ENCODE measurements around the gene PDE5A.
"Not testable (repeated sequence)": the region's sequence is repeated elsewhere in the genome, so short reads cannot be mapped to it uniquely, and the experiment has no call there.

PDE5A gene

DNA sequence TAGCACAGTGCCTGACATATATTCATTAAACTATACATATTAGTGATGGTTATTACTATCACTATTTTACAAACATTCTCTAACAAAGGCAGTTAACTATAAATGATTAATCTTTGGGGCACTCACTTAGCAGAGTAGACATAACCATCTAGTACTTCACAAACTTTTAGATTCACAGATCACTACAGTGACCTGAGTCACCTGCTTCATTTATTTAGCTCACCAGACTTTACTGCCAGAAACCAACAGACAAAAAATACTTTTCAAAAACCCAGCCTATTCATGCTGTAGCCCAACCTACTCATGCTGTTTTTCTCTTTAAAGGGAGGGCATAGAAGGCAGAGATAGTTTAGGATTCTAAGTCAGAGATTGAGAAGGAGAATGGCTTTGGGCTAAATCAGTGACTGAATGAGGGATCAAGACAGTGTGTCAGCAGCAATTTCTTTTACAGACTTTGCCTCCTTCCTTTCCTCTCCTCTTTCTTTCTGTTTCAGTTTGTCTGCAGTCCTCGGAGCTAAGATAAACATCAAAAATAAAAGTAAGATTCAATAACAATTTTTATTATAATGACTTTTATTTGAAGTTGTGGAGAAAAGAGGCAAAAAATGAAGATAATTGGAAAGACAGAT, 34.7 kb upstream of the PDE5A start:
- H3K9ac ChIP-seq (ENCODE audit: low read depth in 1 of 2, low read length in 2 of 2), result no peak overlapping the region
- no peaks in the 10 kb centered on the region for H3K27me3 ChIP-seq (ENCODE audit: control insufficient read depth in 1 of 2, insufficient read depth in 2 of 2, low read length in 2 of 2)
- peaks cover 0 to 11% of the 10 kb centered on the region in 2 donors for H3K4me1 ChIP-seq (ENCODE audit: control insufficient read depth in 1 of 2, insufficient read depth in 2 of 2, low read length in 2 of 2)
- no peaks in the 10 kb centered on the region for H3K9me3 ChIP-seq (ENCODE audit: control insufficient read depth in 1 of 2, low read length in 2 of 2)
- H3K27ac ChIP-seq (ENCODE audit: low read depth, low read length), result no peak overlapping the region
- H3K36me3 ChIP-seq (ENCODE audit: control insufficient read depth in 1 of 2, insufficient read depth in 2 of 2, low read length in 2 of 2), result no peaks in the 10 kb centered on the region
- peak overlapping the region; percentile 12 to 28 for H3K4me3 ChIP-seq (ENCODE audit: low read depth in 1 of 2, low read length in 2 of 2)

- H3K36me3 ChIP-seq (ENCODE audit: control insufficient read depth in 1 of 2, insufficient read depth in 2 of 2, low read length in 2 of 2); H3K9ac ChIP-seq (ENCODE audit: low read depth in 1 of 2, low read length in 2 of 2); H3K4me3 ChIP-seq (ENCODE audit: low read depth in 1 of 2, low read length in 2 of 2); H3K9me3 ChIP-seq (ENCODE audit: control insufficient read depth in 1 of 2, low read length in 2 of 2); H3K27ac ChIP-seq (ENCODE audit: low read depth, low read length); H3K27me3 ChIP-seq (ENCODE audit: control insufficient read depth in 1 of 2, insufficient read depth in 2 of 2, low read length in 2 of 2): not testable (repeated sequence)
- H3K4me1 ChIP-seq (ENCODE audit: control insufficient read depth in 1 of 2, insufficient read depth in 2 of 2, low read length in 2 of 2), result peaks cover 0 to 11% of the 10 kb centered on the region in 2 donors
Measured at GRCh38 chr4:119662612-119663011, 34.0 kb upstream of the PDE5A start.

GRCh38 chr4:119661231-119661630, 32.6 kb upstream of the PDE5A start:
- Histone ChIP-seq H3K9ac (ENCODE audit: low read depth in 1 of 2, low read length in 2 of 2) (no peak overlapping the region), H3K27ac (ENCODE audit: low read depth, low read length) (no peak overlapping the region), H3K4me3 (ENCODE audit: low read depth in 1 of 2, low read length in 2 of 2) (no peak overlapping the region), H3K4me1 (ENCODE audit: control insufficient read depth in 1 of 2, insufficient read depth in 2 of 2, low read length in 2 of 2) (peaks cover 0 to 11% of the 10 kb centered on the region in 2 donors), H3K9me3 (ENCODE audit: control insufficient read depth in 1 of 2, low read length in 2 of 2) (no peaks in the 10 kb centered on the region), H3K36me3 (ENCODE audit: control insufficient read depth in 1 of 2, insufficient read depth in 2 of 2, low read length in 2 of 2) (no peaks in the 10 kb centered on the region), H3K27me3 (ENCODE audit: control insufficient read depth in 1 of 2, insufficient read depth in 2 of 2, low read length in 2 of 2) (no peaks in the 10 kb centered on the region)

- Histone ChIP-seq H3K27ac (ENCODE audit: low read depth, low read length) (no peak overlapping the region), H3K4me1 (ENCODE audit: control insufficient read depth in 1 of 2, insufficient read depth in 2 of 2, low read length in 2 of 2) (peaks cover 0 to 11% of the 10 kb centered on the region in 2 donors), H3K4me3 (ENCODE audit: low read depth in 1 of 2, low read length in 2 of 2) (no peak overlapping the region), H3K36me3 (ENCODE audit: control insufficient read depth in 1 of 2, insufficient read depth in 2 of 2, low read length in 2 of 2) (no peaks in the 10 kb centered on the region), H3K27me3 (ENCODE audit: control insufficient read depth in 1 of 2, insufficient read depth in 2 of 2, low read length in 2 of 2) (no peaks in the 10 kb centered on the region), H3K9me3 (ENCODE audit: control insufficient read depth in 1 of 2, low read length in 2 of 2) (no peaks in the 10 kb centered on the region), H3K9ac (ENCODE audit: low read depth in 1 of 2, low read length in 2 of 2) (no peak overlapping the region)
Measured at GRCh38 chr4:119659576-119659975, 31.0 kb upstream of the PDE5A start.

DNA sequence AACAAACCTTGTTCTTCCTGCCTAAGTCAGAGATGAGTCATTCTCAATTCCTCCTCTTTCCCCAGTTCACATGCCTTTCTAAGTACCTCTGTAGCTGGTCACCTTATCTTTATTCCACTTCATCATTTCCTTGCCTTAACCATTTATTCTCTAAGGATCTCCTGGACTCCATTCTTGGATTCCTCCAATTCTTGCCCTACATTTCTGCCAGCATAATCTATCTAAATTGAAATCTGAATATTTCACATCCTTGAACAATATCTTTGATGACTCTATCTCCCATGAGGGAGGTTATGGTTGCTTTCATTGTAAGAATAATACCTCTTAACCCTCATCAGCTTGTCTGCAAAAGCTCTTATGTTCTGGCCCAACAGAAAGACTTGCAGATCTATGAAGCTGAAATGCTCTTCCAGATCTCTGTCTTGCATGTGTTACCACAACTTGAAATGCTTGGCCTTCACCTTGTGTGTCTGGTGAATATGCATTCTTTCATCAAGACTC, 28.6 kb upstream of the PDE5A start:
- Histone ChIP-seq H3K9me3 (ENCODE audit: control insufficient read depth in 1 of 2, low read length in 2 of 2) (no peaks in the 10 kb centered on the region), H3K27ac (ENCODE audit: low read depth, low read length) (no peak overlapping the region), H3K9ac (ENCODE audit: low read depth in 1 of 2, low read length in 2 of 2) (no peak overlapping the region), H3K4me3 (ENCODE audit: low read depth in 1 of 2, low read length in 2 of 2) (no peak overlapping the region), H3K27me3 (ENCODE audit: control insufficient read depth in 1 of 2, insufficient read depth in 2 of 2, low read length in 2 of 2) (no peaks in the 10 kb centered on the region), H3K36me3 (ENCODE audit: control insufficient read depth in 1 of 2, insufficient read depth in 2 of 2, low read length in 2 of 2) (no peaks in the 10 kb centered on the region), H3K4me1 (ENCODE audit: control insufficient read depth in 1 of 2, insufficient read depth in 2 of 2, low read length in 2 of 2) (no peaks in the 10 kb centered on the region)

GRCh38 chr4:119656342-119656741, 27.7 kb upstream of the PDE5A start:
- Histone ChIP-seq H3K9me3 (ENCODE audit: control insufficient read depth in 1 of 2, low read length in 2 of 2) (no peaks in the 10 kb centered on the region), H3K4me3 (ENCODE audit: low read depth in 1 of 2, low read length in 2 of 2) (no peak overlapping the region), H3K4me1 (ENCODE audit: control insufficient read depth in 1 of 2, insufficient read depth in 2 of 2, low read length in 2 of 2) (no peaks in the 10 kb centered on the region), H3K27me3 (ENCODE audit: control insufficient read depth in 1 of 2, insufficient read depth in 2 of 2, low read length in 2 of 2) (no peaks in the 10 kb centered on the region), H3K27ac (ENCODE audit: low read depth, low read length) (no peak overlapping the region), H3K9ac (ENCODE audit: low read depth in 1 of 2, low read length in 2 of 2) (no peak overlapping the region), H3K36me3 (ENCODE audit: control insufficient read depth in 1 of 2, insufficient read depth in 2 of 2, low read length in 2 of 2) (no peaks in the 10 kb centered on the region)

- H3K4me1 ChIP-seq (ENCODE audit: control insufficient read depth in 1 of 2, insufficient read depth in 2 of 2, low read length in 2 of 2), result no peaks in the 10 kb centered on the region
- no peak overlapping the region for H3K9ac ChIP-seq (ENCODE audit: low read depth in 1 of 2, low read length in 2 of 2)
- H3K27ac ChIP-seq (ENCODE audit: low read depth, low read length), result no peak overlapping the region
- H3K4me3 ChIP-seq (ENCODE audit: low read depth in 1 of 2, low read length in 2 of 2), result no peak overlapping the region
- no peaks in the 10 kb centered on the region for H3K9me3 ChIP-seq (ENCODE audit: control insufficient read depth in 1 of 2, low read length in 2 of 2)
- H3K27me3 ChIP-seq (ENCODE audit: control insufficient read depth in 1 of 2, insufficient read depth in 2 of 2, low read length in 2 of 2), result no peaks in the 10 kb centered on the region
- H3K36me3 ChIP-seq (ENCODE audit: control insufficient read depth in 1 of 2, insufficient read depth in 2 of 2, low read length in 2 of 2), result no peaks in the 10 kb centered on the region
Measured at GRCh38 chr4:119655111-119655837, 26.7 kb upstream of the PDE5A start.

GRCh38 chr4:119653990-119654389, 25.4 kb upstream of the PDE5A start:
- no peak overlapping the region for H3K9ac ChIP-seq (ENCODE audit: low read depth in 1 of 2, low read length in 2 of 2)
- H3K27me3 ChIP-seq (ENCODE audit: control insufficient read depth in 1 of 2, insufficient read depth in 2 of 2, low read length in 2 of 2), result no peaks in the 10 kb centered on the region
- H3K9me3 ChIP-seq (ENCODE audit: control insufficient read depth in 1 of 2, low read length in 2 of 2), result no peaks in the 10 kb centered on the region
- H3K36me3 ChIP-seq (ENCODE audit: control insufficient read depth in 1 of 2, insufficient read depth in 2 of 2, low read length in 2 of 2), result no peaks in the 10 kb centered on the region
- no peak overlapping the region for H3K4me3 ChIP-seq (ENCODE audit: low read depth in 1 of 2, low read length in 2 of 2)
- H3K27ac ChIP-seq (ENCODE audit: low read depth, low read length), result no peak overlapping the region
- H3K4me1 ChIP-seq (ENCODE audit: control insufficient read depth in 1 of 2, insufficient read depth in 2 of 2, low read length in 2 of 2), result no peaks in the 10 kb centered on the region

GRCh38 chr4:119652998-119653397, 24.4 kb upstream of the PDE5A start:
- Histone ChIP-seq H3K4me1 (ENCODE audit: control insufficient read depth in 1 of 2, insufficient read depth in 2 of 2, low read length in 2 of 2) (no peaks in the 10 kb centered on the region), H3K9me3 (ENCODE audit: control insufficient read depth in 1 of 2, low read length in 2 of 2) (no peaks in the 10 kb centered on the region), H3K27ac (ENCODE audit: low read depth, low read length) (no peak overlapping the region), H3K4me3 (ENCODE audit: low read depth in 1 of 2, low read length in 2 of 2) (no peak overlapping the region), H3K9ac (ENCODE audit: low read depth in 1 of 2, low read length in 2 of 2) (no peak overlapping the region), H3K27me3 (ENCODE audit: control insufficient read depth in 1 of 2, insufficient read depth in 2 of 2, low read length in 2 of 2) (no peaks in the 10 kb centered on the region), H3K36me3 (ENCODE audit: control insufficient read depth in 1 of 2, insufficient read depth in 2 of 2, low read length in 2 of 2) (no peaks in the 10 kb centered on the region)

- peaks cover 0 to 5% of the 10 kb centered on the region in 2 donors for H3K4me1 ChIP-seq (ENCODE audit: control insufficient read depth in 1 of 2, insufficient read depth in 2 of 2, low read length in 2 of 2)
- H3K27me3 ChIP-seq (ENCODE audit: control insufficient read depth in 1 of 2, insufficient read depth in 2 of 2, low read length in 2 of 2), result no peaks in the 10 kb centered on the region
- no peaks in the 10 kb centered on the region for H3K9me3 ChIP-seq (ENCODE audit: control insufficient read depth in 1 of 2, low read length in 2 of 2)
- no peaks in the 10 kb centered on the region for H3K36me3 ChIP-seq (ENCODE audit: control insufficient read depth in 1 of 2, insufficient read depth in 2 of 2, low read length in 2 of 2)
- H3K4me3 ChIP-seq (ENCODE audit: low read depth in 1 of 2, low read length in 2 of 2), result no peak overlapping the region
- no peak overlapping the region for H3K9ac ChIP-seq (ENCODE audit: low read depth in 1 of 2, low read length in 2 of 2)
- no peak overlapping the region for H3K27ac ChIP-seq (ENCODE audit: low read depth, low read length)
Measured at GRCh38 chr4:119648398-119648797, 19.8 kb upstream of the PDE5A start.
